ENCODE data around the gene LONP2. TPM values are rescaled to one million over a fixed set of nuclear protein-coding genes. Genes with fewer than 3 reads are reported as not detected.

LONP2 gene
- total and polyA plus RNA-seq, 9 of the 15 experiments (the other 6 are each of a cell fraction or from before 2014, with no cell fraction given), result 8.1 to 41.2 (median 25.6) TPM

GRCh38 chr16:48383009-48383876, 139.1 kb downstream of the LONP2 start (continued):
- no peak for TF ChIP-seq CEBPG (CRISPR knock-in tag; IDR thresholded peaks at IDR 0.05)
- TF ChIP-seq CEBPG (tag; conservative IDR thresholded peaks at IDR 0.05 in 1 of 2, IDR thresholded peaks at IDR 0.05 in 1 of 2), result peak in 1 of 2 experiments; percentile 50; a peak in 1 of 4 replicates

GRCh38 chr16:48383877-48384519, 139.9 kb downstream of the LONP2 start:
- H3K36me3 ChIP-seq (ENCODE audit: control insufficient read depth, insufficient read depth, low read length), result no peaks in the 10 kb centered on the region
- ChIA-PET POLR2A (interaction anchor here (1.1 to 2.8 kb wide), 4 partner anchors 9 to 19 kb away, joined by 5 to 25 read pairs (median 10); no protein-coding TSS in a partner anchor), CTCF (ENCODE audit: low intra/inter-chr PET ratio) (no interaction called here)
- in situ Hi-C loops (cut with MboI) (no loop called here), intact Hi-C loops (cut with micrococcal nuclease) (loop anchor here (2.0 kb wide), 1 partner anchor 17 kb away; no protein-coding TSS in a partner anchor)
- peak overlapping the region; percentile 85 for H3K4me3 ChIP-seq
- ATAC-seq (peak; percentile 33), DNase-seq (ENCODE audit: extremely low read depth in 1 of 4, low spot score in 3 of 4) (peak in 2 of 4 experiments; percentile 22 to 55), FAIRE-seq (peak; percentile 23)
- BruUV-seq (replicated peaks), result TSS peak; percentile 71
- H3K79me2 ChIP-seq (ENCODE audit: control insufficient read depth, insufficient read depth, low read length), result peaks cover 54% of the 10 kb centered on the region
- no peaks in the 10 kb centered on the region for H3K27me3 ChIP-seq (ENCODE audit: control insufficient read depth in 2 of 2, insufficient read depth in 2 of 2, low read length in 2 of 2)
- peak overlapping the region; percentile 95 for H3K4me2 ChIP-seq (ENCODE audit: insufficient read depth, low read length)
- WGBS (ENCODE audit: insufficient coverage, low coverage, missing lambda C conversion rate), result under 1% methylated on average over 15 of the region's 15 CpGs
- H3K9me3 ChIP-seq (replicated peaks; ENCODE audit: control insufficient read depth, insufficient read depth, low read depth, low read length), result no peaks in the 10 kb centered on the region
- H3K4me1 ChIP-seq (replicated peaks in 1 of 2; ENCODE audit: control insufficient read depth in 2 of 2, insufficient read depth in 2 of 2, low read length in 2 of 2), result peaks cover 21 to 24% of the 10 kb centered on the region in 2 experiments; a peak in 4 of 5 replicates
- H3K9me1 ChIP-seq (ENCODE audit: control insufficient read depth, insufficient read depth, low read length), result no peaks in the 10 kb centered on the region
- H3K9ac ChIP-seq (ENCODE audit: insufficient read depth in 1 of 2, low read depth in 2 of 2, low read length in 2 of 2), result peak overlapping the region; percentile 79 to 93
- peaks cover 41% of the 10 kb centered on the region for H4K20me1 ChIP-seq (replicated peaks; ENCODE audit: control insufficient read depth, insufficient read depth, low read length)
- H3K27ac ChIP-seq (ENCODE audit: extremely low read depth, low read depth, low read length), result peak overlapping the region; percentile 85
- H2AFZ ChIP-seq (ENCODE audit: low read depth, low read length), result peak overlapping the region; percentile 22; the same call in 1 of the 2 replicates
- no peak for TF ChIP-seq HEY1 (CRISPR knock-in tag; IDR thresholded peaks at IDR 0.05; ENCODE audit: borderline replicate concordance)
- TF ChIP-seq THRAP3 (IDR thresholded peaks at IDR 0.05; ENCODE audit: borderline replicate concordance), result no peak
- TF ChIP-seq POLR2H (tag; IDR thresholded peaks at IDR 0.05; ENCODE audit: low read depth), result no peak
- TF ChIP-seq SIX5 (IDR thresholded peaks at IDR 0.05; ENCODE audit: borderline replicate concordance in 1 of 2, insufficient read depth in 1 of 2, low read depth in 1 of 2, low read length in 2 of 2), result no peak
- TF ChIP-seq, protein P1, sequence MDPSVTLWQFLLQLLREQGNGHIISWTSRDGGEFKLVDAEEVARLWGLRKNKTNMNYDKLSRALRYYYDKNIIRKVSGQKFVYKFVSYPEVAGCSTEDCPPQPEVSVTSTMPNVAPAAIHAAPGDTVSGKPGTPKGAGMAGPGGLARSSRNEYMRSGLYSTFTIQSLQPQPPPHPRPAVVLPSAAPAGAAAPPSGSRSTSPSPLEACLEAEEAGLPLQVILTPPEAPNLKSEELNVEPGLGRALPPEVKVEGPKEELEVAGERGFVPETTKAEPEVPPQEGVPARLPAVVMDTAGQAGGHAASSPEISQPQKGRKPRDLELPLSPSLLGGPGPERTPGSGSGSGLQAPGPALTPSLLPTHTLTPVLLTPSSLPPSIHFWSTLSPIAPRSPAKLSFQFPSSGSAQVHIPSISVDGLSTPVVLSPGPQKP (CRISPR knock-in tag; IDR thresholded peaks at IDR 0.05), result no peak
- no peak for TF ChIP-seq HOXB6 (CRISPR knock-in tag; IDR thresholded peaks at IDR 0.05; ENCODE audit: borderline replicate concordance)
- TF ChIP-seq PHB (CRISPR knock-in tag; IDR thresholded peaks at IDR 0.05), result no peak
- TF ChIP-seq HINFP (tag; conservative IDR thresholded peaks at IDR 0.05; ENCODE audit: low read depth), result no peak
- TF ChIP-seq HNRNPL (IDR thresholded peaks at IDR 0.05; ENCODE audit: low read depth, low read length), result no peak
- TF ChIP-seq, protein P2, sequence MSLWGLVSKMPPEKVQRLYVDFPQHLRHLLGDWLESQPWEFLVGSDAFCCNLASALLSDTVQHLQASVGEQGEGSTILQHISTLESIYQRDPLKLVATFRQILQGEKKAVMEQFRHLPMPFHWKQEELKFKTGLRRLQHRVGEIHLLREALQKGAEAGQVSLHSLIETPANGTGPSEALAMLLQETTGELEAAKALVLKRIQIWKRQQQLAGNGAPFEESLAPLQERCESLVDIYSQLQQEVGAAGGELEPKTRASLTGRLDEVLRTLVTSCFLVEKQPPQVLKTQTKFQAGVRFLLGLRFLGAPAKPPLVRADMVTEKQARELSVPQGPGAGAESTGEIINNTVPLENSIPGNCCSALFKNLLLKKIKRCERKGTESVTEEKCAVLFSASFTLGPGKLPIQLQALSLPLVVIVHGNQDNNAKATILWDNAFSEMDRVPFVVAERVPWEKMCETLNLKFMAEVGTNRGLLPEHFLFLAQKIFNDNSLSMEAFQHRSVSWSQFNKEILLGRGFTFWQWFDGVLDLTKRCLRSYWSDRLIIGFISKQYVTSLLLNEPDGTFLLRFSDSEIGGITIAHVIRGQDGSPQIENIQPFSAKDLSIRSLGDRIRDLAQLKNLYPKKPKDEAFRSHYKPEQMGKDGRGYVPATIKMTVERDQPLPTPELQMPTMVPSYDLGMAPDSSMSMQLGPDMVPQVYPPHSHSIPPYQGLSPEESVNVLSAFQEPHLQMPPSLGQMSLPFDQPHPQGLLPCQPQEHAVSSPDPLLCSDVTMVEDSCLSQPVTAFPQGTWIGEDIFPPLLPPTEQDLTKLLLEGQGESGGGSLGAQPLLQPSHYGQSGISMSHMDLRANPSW (CRISPR knock-in tag; IDR thresholded peaks at IDR 0.05), result no peak
